UCSD-AML1 (cell line): ENCODE results near the gene STING1.

ENCODE experiments used
- DNase-seq: peaks from one replicate; lab custom pipeline; 2025; ENCODE audit not compliant: unreplicated experiment; lab: John Stamatoyannopoulos, UW

Gene STING1

GRCh38 chr5:139468421-139468931 is 14.1 kb downstream of the STING1 start:
- peak; percentile 59 for DNase-seq

- DNase-seq, result peak; percentile 43
Measured at GRCh38 chr5:139462586-139463276, 19.8 kb downstream of the STING1 start, which contains the start of gene ECSCR. TSS of gene ECSCR (minus strand) at chr5:139462743. CDS start at chr5:139462670, 73 bp downstream.

- DNase-seq, result no peak
Measured at GRCh38 chr5:139461698-139462097, 20.9 kb downstream of the STING1 start.

GRCh38 chr5:139461176-139461575 is 21.4 kb downstream of the STING1 start:
- no peak for DNase-seq

- DNase-seq, result no peak
Measured at GRCh38 chr5:139460455-139460854, 22.1 kb downstream of the STING1 start.

DNA sequence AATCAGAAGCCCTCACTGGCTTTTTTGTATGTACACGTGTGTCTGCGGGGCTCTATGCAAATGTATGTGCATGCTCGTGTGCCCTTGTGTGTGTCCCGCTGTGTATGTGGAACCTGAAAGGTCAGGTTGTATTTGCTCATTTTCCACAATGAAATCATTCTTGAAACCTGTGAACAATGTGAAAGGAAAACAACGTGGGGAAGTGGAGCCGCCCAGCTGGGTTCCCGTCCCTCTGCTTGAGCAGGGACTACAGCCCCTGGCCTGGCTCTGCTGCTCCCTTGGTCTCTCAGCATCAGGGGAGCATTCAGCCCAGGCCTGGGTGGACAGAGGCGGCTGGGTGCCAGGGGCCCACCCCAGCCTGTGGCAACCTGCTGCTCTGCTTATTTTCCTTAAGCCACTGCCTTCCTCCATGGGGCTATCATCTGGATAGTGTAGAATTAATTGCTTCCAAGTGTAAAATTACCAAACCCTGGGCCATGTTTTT is 23.1 kb downstream of the STING1 start:
- DNase-seq, result no peak

GRCh38 chr5:139458580-139459407 is 23.8 kb downstream of the STING1 start:
- peak; percentile 68 for DNase-seq

DNA sequence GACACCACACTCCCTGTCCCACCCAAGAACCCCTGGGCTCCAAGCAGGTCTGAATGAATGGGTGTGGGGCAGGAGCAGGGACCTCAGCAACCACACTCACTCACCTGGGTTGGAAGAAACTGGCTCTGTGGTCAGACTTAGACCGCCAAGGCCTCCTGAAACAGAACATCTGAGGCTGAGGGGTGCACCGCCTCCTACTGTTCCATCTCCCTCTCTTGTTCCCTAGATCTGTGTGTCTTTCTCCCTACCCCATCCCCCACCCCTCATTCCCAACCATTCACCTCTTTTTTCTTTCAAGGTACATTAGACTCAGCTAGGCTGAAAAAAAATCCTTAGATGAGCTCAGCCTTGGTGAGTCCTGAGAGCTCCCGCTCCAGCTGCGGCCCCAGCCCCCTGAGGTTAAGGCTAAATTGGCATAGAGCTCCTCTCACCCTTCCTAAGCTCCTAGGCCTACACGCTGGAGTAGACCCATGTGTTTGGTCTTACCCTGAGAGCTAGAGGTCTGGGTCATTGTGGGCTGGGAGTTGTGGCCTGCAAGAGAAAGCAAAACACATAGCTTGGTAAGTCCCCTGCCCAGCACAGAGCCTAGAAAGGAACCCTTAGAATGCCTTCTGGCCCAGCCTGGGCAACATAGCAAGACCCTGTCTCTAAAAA is 24.8 kb downstream of the STING1 start:
- no peak for DNase-seq

DNA sequence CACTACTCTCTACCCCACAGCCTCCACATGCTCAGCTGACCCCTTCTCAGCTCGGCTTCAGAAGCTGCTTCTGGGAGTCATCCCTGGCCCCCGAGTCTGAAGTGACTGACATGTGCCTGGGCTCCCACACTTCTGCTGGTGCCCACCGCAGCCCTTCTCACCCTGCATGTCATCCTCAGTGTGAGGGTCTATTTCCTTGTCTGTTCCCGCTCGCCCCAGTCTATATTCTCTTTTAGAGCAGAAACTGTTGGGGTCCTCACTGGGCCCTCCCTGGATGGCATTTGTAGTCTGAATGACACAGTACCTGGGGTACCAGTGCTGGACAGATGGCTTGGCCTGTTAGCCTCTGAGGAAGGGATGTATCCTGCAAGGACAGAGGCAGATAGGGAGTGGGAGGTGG is 25.3 kb downstream of the STING1 start:
- no peak for DNase-seq

DNA sequence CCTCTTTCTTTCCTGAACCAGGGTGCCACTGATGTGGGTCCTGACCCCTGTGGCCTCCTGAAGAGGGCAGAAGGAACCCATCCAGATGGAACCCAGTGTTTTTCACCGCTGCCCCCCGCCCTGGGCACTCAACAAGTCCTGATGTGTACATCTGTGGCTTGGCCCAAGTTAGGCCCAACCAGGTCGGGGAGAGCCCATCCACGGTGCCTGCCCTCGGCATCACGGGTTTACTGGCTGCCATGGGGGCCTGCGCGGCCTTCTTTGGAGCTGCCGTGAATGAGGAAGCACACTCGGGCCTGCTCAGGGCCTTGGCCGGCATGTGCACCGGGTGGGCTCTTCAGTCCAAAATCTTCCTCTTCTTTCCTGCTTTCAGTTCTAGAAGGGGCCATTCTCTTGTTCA is 25.8 kb downstream of the STING1 start:
- no peak for DNase-seq

DNA sequence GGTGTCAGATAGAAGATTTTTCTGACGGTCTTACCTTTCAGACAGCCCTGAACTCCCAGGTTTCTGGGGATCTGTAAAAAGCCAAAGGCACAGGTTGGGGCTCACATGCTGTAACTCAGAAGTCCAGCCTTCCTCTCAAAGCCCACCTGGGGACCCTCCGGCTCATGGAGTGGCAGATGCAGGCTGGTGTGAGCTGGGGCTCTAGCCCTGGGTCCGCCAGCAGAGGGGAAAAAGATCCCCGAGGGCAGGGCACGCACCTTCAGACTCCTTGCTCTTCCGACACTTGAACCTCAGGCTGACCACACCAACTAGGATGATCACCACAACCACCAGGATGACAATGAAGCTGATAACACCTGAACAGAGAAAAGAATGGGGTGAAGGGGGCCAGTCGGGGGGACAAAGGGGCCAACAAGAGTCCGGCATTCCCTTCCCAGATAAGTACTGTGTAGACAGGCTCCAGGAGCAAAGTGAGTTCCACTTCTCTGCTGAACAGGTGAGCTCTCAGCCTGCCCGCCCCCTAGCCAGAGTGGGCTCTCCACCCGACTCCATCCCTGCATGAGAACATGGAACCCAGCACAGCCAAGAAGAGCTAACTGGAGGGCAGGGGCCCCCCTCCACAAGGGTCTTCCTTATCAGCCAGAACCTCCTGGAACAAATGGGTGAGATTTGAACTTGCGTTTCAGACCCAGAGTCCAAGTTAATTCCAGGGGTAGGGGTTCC is 27.8 kb downstream of the STING1 start:
- DNase-seq, result no peak

DNA sequence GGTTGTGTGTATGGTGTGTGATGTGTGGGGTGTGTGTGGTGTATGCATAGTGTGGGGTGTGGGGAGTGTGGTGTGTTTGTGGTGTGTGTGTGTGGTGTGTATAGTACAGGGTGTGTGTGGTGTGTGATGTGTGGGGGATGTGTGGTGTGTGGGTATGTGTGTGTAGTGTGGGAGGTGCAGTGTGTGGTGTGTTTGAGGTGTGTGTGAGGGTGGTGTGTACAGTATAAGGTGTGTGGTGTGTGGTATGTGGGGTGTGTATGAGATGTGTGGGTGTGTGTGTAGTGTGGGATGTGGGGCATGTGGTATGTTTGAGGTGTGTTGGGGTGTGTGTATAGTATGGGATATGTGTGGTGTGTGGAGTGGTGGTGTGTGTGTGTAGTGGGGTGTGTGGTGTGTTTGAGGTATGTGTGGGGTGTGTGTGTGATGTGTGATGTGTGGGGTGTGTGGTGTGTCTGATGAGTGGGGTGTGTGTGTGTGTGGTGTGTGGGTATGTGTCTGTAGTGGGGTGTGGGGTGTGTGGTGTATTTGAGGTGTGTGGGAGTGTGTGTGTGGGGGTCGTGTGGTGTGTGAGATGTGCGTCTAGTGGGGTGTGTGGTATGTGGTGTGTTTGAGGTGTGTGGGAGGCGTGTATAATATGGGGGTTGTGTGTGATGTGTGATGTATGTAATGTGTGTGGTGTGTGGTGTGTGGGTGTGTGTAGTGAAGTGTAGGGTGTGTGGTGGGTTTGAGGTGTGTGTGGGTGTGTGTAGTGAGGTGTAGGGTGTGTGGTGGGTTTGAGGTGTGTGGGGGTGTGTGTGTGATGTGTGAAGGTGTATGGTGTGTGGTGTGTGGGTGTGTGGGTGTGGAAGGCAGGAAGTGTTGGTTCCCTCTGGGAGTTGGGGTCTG is 28.6 kb downstream of the STING1 start:
- no peak for DNase-seq

GRCh38 chr5:139451878-139452660 is 30.5 kb downstream of the STING1 start:
- no peak for DNase-seq

DNA sequence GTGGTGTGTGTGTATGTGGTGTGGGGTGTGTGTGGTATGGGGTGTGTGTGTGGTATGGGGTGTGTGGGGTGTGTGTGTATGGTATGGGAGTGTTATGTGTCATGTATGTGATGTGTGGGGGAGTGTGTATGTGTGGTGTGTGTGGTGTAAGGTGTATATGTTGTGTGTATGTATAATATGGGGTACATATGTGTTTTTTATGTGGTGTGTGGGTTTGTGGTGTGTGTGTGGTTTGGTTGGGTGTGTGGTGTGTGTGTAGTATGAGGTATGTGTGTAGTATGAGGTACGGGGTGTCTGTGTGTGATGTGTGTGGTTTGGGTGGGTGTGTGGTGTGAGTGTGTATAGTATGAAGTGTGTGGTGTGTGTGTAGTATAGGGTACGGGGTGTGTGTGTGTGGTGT is 31.4 kb downstream of the STING1 start:
- no peak for DNase-seq

- no peak for DNase-seq
Measured at GRCh38 chr5:139446956-139447779, 35.4 kb downstream of the STING1 start.

DNA sequence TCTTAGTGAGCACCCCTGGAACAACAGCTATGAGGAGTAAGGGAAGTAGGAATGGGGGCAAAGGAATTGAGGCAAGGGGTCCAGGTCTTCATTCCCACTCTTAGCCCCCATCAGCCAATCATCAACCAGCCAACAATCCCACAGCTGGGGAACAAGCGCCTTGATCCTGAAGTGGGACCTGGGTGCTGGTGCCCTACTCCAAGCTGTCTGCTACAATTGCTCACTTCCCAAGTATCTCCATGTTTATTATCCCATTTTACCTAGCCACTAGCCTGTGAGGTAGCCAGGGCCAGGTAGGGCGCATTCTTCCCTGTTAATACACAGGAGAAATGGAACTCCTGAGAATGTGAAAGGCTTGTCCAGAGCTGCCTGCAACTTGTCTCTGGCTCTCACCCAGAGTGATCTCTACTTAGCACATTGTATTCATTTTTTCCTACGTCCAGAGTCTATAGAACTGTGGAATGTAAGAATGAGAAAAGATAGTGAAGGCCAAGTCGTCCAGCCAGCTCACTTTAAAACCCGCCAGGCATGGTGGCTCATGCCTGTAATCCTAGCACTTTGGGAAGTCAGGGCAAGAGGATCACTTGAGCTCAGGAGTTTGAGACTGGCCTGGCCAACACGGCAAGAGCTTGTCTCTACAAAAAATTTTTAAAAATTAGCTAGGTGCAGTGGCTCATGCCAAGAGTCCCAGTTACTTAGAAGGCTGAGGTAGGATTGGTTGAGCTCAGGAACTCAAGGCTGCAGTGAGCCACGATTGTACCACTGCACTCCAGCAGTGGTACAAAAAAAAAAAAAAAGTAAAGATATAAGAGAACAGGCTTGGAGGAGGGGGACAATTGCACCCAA is 37.0 kb downstream of the STING1 start:
- no peak for DNase-seq

- no peak for DNase-seq
Measured at GRCh38 chr5:139443831-139444453, 38.6 kb downstream of the STING1 start.
